HEK293T (cell line): Measurements from ENCODE around the gene RNF225.
"Not testable (repeated sequence)": the region's sequence is repeated elsewhere in the genome, so short reads cannot be mapped to it uniquely, and the experiment has no call there.

Experiments
- CTCF ChIA-PET: fragments of 350-600 bp; formaldehyde crosslinking; extraction: SDS; loops from one replicate; lab custom pipeline; 2021; ENCODE audit warnings: antibody characterized with exemption, inconsistent platforms; lab: Yijun Ruan, JAX
- POLR2A ChIA-PET: fragments of 350-600 bp; formaldehyde crosslinking; extraction: SDS; loops from one replicate; lab custom pipeline; 2020; ENCODE audit warnings: antibody characterized with exemption, inconsistent platforms; lab: Yijun Ruan, JAX
- DNase-seq: peaks from one replicate; pipeline ENCODE4 v3.0.0; 2012; ENCODE audit warnings: mixed read lengths; ENCODE audit errors: extremely low spot score
- ARNT ChIP-seq: fragments of 450-650 bp; IDR thresholded peaks from 2 replicates; pipeline ENCODE4 v1.6.1; 2017; ENCODE audit warnings: mild to moderate bottlenecking
- BHLHE40 ChIP-seq: fragments of 450-650 bp; IDR thresholded peaks from 2 replicates; pipeline ENCODE4 v1.6.1; 2016; ENCODE audit warnings: mild to moderate bottlenecking, moderate library complexity, borderline replicate concordance
- CTBP1 ChIP-seq: fragments of 450-650 bp; IDR thresholded peaks from 2 replicates; pipeline ENCODE4 v1.6.1; 2016; ENCODE audit warnings: borderline replicate concordance
- ELF4 ChIP-seq: fragments of 450-650 bp; IDR thresholded peaks from 2 replicates; pipeline ENCODE4 v1.6.1; 2017; ENCODE audit warnings: antibody characterized with exemption
- FOXA1 ChIP-seq: fragments of 450-650 bp; IDR thresholded peaks from 2 replicates; pipeline ENCODE4 v1.6.1; 2016; ENCODE audit warnings: mild to moderate bottlenecking
- FOXM1 ChIP-seq: fragments of 450-650 bp; IDR thresholded peaks from 2 replicates; pipeline ENCODE4 v1.6.1; 2017; ENCODE audit warnings: mild to moderate bottlenecking, borderline replicate concordance
- HDGF ChIP-seq: fragments of 450-650 bp; IDR thresholded peaks from 2 replicates; pipeline ENCODE4 v1.6.1; 2017; ENCODE audit warnings: antibody characterized with exemption, borderline replicate concordance
- L3MBTL2 ChIP-seq: fragments of 450-650 bp; conservative IDR thresholded peaks from 2 replicates; pipeline ENCODE4 v1.6.1; 2016; ENCODE audit warnings: mild to moderate bottlenecking
- LEF1 ChIP-seq: fragments of 450-650 bp; IDR thresholded peaks from 2 replicates; pipeline ENCODE4 v1.6.1; 2017; ENCODE audit warnings: mild to moderate bottlenecking, borderline replicate concordance
- NFRKB ChIP-seq: fragments of 450-650 bp; IDR thresholded peaks from 2 replicates; pipeline ENCODE4 v1.6.1; 2016; ENCODE audit warnings: mild to moderate bottlenecking, moderate library complexity
- PKNOX1 ChIP-seq: fragments of 450-650 bp; IDR thresholded peaks from 2 replicates; pipeline ENCODE4 v1.6.1; 2016
- SP1 ChIP-seq: fragments of 450-650 bp; IDR thresholded peaks from 2 replicates; pipeline ENCODE4 v1.6.1; 2017
- SUZ12 ChIP-seq: fragments of 450-650 bp; IDR thresholded peaks from 2 replicates; pipeline ENCODE4 v1.6.1; 2016; ENCODE audit warnings: mild to moderate bottlenecking
- TARDBP ChIP-seq: fragments of 450-650 bp; IDR thresholded peaks from 2 replicates; pipeline ENCODE4 v1.6.1; 2016

RNF225 gene

GRCh38 chr19:58400916-58401839, 5.7 kb downstream of the RNF225 start:
- ChIA-PET POLR2A (no interaction called here), CTCF (no interaction called here)
- peak; percentile 96 for TF ChIP-seq L3MBTL2
- TF ChIP-seq LEF1 = 0 out of 2 replicates have a peak, but pooled peaks have one; percentile 11
- TF ChIP-seq PKNOX1 = 0 out of 2 replicates have a peak, but pooled peaks have one; percentile 47
- no peak for TF ChIP-seq SP1
- DNase-seq = peak; percentile 96

- POLR2A ChIA-PET = no interaction called here
- no peak for DNase-seq
- CTCF ChIA-PET = no interaction called here
- TF ChIP-seq FOXM1 (no peak), SP1 (no peak), TARDBP (no peak), SUZ12 (no peak), NFRKB (no peak), CTBP1 (no peak), PKNOX1 (no peak), L3MBTL2 (no peak), ARNT (no peak), BHLHE40 (no peak), HDGF (no peak)
These were observed 6.5 kb downstream of the RNF225 start for GRCh38 chr19:58401840-58402421.

GRCh38 chr19:58403920-58404478, 8.5 kb downstream of the RNF225 start:
- peak; percentile 9 for DNase-seq
- CTCF ChIA-PET = not testable (repeated sequence)
- POLR2A ChIA-PET = interaction anchor here (1.0 to 1.2 kb wide), 2 partner anchors 16 to 116 kb away, joined by 4 read pairs; partner anchors contain the start of gene ZBTB45

- POLR2A ChIA-PET = interaction anchor here (1.0 to 2.6 kb wide), 3 partner anchors 12 to 137 kb away, joined by 3 to 17 read pairs (median 3); partner anchors contain the start of genes RNF225, TRIM28 and ZNF497
- DNase-seq = no peak
- no peak for TF ChIP-seq CTBP1
- TF ChIP-seq SUZ12 = no peak
- no peak for TF ChIP-seq BHLHE40
- TF ChIP-seq HDGF = no peak
- no peak for TF ChIP-seq NFRKB
- TF ChIP-seq LEF1 = no peak
- no peak for TF ChIP-seq FOXA1
- TF ChIP-seq L3MBTL2 = no peak
- no peak for TF ChIP-seq FOXM1
- TF ChIP-seq PKNOX1 = no peak
- no peak for TF ChIP-seq SP1
- no peak for TF ChIP-seq ARNT
- TF ChIP-seq ELF4 = no peak
- no peak for TF ChIP-seq TARDBP
- CTCF ChIA-PET = no interaction called here
These were observed 11.6 kb downstream of the RNF225 start for GRCh38 chr19:58406818-58407657.

GRCh38 chr19:58407658-58408151, 12.2 kb downstream of the RNF225 start:
- no peak for DNase-seq
- ChIA-PET POLR2A (interaction anchor here (0.5 to 2.6 kb wide), 10 partner anchors 10 to 136 kb away, joined by 3 to 17 read pairs (median 3); partner anchors contain the start of genes RNF225, RPS5, TRIM28 and ZBTB45), CTCF (no interaction called here)
- TF ChIP-seq L3MBTL2 (peak; percentile 50; the same call in 1 of the 2 replicates), TARDBP (no peak)
